Progenitor cell of endocrine pancreas (in vitro differentiated cells): Measurements from ENCODE around the gene FNIP1. TPM values are rescaled to one million over a fixed set of nuclear protein-coding genes. Genes with fewer than 3 reads are reported as not detected.

Experiments
- DNase-seq: peaks from one replicate; pipeline ENCODE4 v3.0.0; 2021; ENCODE audit warnings: low spot score; ENCODE audit not compliant: unreplicated experiment
- H3K27ac Mint-ChIP-seq: 2 replicates; pipeline ENCODE4 v1.8.0; 2021; ENCODE audit warnings: mild to moderate bottlenecking, moderate library complexity, mixed read lengths
- H3K27me3 Mint-ChIP-seq: 2 replicates; pipeline ENCODE4 v1.8.0; 2021; ENCODE audit warnings: mixed read lengths
- H3K36me3 Mint-ChIP-seq: 2 replicates; pipeline ENCODE4 v1.8.0; 2022; ENCODE audit warnings: mixed read lengths; ENCODE audit not compliant: insufficient read depth
- H3K4me1 Mint-ChIP-seq: 2 replicates; pipeline ENCODE4 v1.8.0; 2021; ENCODE audit warnings: low read depth, mixed read lengths
- H3K4me3 Mint-ChIP-seq: 2 replicates; pipeline ENCODE4 v1.8.0; 2021; ENCODE audit warnings: low read depth, mild to moderate bottlenecking, moderate library complexity, mixed read lengths
- H3K9me3 Mint-ChIP-seq: 2 replicates; pipeline ENCODE4 v1.8.0; 2021; ENCODE audit warnings: low read depth, mixed read lengths
- total RNA-seq: library from RNA; stranded (reverse); gene quantifications from 2 replicates; pipeline ENCODE4 v1.2.1, GENCODE V29; 2021
- TF ChIP-seq, protein P1 (sequence below): fragments of 200-600 bp; sonication (generic); IDR thresholded peaks from one replicate; pipeline ENCODE4 v1.5.0; 2021; ENCODE audit warnings: antibody characterized with exemption, mild to moderate bottlenecking; ENCODE audit not compliant: unreplicated experiment

The FNIP1 gene
- total RNA-seq, 1 donor from 2014 or later, result 28.8 TPM

DNA sequence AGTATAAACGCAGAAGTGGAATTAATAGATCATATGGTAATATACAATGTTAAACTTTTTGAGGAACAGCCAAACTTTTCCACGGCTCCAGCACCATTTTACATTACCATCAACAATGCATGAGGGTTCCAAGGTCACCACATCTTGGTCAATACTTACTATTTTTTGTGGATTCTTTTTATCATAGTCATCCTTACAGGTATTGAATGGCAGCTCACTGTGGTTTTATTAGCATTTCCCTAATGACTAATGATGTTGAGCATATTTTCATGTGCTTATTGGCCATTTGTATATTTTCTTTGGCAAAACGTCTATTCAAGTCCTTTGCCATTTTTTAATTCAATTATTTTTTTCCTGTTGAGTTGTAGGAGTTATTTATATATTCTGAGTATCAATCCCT, 147.7 kb downstream of the FNIP1 start:
- TF ChIP-seq, protein P1, sequence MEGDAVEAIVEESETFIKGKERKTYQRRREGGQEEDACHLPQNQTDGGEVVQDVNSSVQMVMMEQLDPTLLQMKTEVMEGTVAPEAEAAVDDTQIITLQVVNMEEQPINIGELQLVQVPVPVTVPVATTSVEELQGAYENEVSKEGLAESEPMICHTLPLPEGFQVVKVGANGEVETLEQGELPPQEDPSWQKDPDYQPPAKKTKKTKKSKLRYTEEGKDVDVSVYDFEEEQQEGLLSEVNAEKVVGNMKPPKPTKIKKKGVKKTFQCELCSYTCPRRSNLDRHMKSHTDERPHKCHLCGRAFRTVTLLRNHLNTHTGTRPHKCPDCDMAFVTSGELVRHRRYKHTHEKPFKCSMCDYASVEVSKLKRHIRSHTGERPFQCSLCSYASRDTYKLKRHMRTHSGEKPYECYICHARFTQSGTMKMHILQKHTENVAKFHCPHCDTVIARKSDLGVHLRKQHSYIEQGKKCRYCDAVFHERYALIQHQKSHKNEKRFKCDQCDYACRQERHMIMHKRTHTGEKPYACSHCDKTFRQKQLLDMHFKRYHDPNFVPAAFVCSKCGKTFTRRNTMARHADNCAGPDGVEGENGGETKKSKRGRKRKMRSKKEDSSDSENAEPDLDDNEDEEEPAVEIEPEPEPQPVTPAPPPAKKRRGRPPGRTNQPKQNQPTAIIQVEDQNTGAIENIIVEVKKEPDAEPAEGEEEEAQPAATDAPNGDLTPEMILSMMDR, result no peak
- H3K27ac Mint-ChIP-seq, result no peak overlapping the region
- no peaks in the 10 kb centered on the region for H3K27me3 Mint-ChIP-seq
- peaks cover 28% of the 10 kb centered on the region for H3K36me3 Mint-ChIP-seq
- no peak for DNase-seq
- no peaks in the 10 kb centered on the region for H3K9me3 Mint-ChIP-seq
- no peaks in the 10 kb centered on the region for H3K4me1 Mint-ChIP-seq
- no peak overlapping the region for H3K4me3 Mint-ChIP-seq

DNA sequence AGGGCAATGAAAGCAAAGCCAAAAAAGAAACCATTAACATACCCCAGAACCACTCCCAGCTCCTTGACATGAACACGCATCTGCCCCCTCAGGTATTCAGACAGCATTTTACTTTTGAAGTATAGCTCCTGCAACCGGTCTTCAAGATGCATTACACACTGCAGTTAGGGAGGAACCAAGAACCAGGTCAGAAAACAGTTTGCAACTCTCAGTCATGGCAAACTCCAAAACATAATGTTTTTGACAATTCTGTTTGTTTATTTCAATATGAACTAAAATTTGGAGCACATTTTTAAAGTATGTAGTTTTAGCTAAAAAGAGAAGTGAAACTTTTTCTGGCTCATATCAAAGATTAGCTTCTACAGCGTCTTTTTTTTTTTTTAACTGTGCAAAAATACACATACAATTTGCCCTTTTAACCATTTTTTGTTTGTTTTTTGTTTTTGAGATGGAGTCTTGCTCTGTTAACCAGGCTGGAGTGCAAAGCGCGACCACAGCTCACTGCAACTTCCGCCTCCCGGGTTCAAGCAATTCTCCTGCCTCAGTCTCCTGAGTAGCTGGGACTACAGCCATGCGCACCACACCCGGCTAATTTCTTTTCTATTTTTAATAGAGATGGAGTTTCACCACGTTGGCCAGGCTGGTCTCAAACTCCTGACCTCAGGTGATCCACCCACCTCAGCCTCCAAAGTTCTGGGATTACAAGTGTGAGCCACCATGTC, 149.6 kb downstream of the FNIP1 start:
- H3K27ac Mint-ChIP-seq, result no peak overlapping the region
- no peaks in the 10 kb centered on the region for H3K4me1 Mint-ChIP-seq
- TF ChIP-seq, protein P1, result no peak
- no peak overlapping the region for H3K4me3 Mint-ChIP-seq
- peaks cover 29% of the 10 kb centered on the region for H3K36me3 Mint-ChIP-seq
- H3K27me3 Mint-ChIP-seq, result no peaks in the 10 kb centered on the region
- no peak for DNase-seq
- H3K9me3 Mint-ChIP-seq, result no peaks in the 10 kb centered on the region

DNA sequence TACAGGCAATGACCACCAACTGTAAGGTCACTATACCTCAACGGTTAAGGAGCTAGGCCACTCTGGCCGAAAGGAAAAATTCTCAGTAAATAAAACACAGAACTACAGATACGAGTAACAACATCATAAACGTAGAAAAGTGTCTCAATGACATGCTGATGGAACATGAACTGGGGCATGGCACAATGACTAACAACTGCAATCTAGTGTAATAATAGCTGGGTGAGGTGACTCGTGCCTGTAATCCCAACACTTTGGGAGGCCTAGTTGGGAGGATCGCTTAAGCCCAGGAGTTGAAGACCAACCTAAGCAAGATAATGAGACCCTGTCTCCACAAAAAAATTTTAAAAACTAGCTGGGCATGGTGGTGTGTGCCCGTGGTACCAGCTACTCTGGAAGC, 152.0 kb downstream of the FNIP1 start:
- DNase-seq, result no peak
- Mint-ChIP-seq H3K4me1 (peaks cover 2% of the 10 kb centered on the region), H3K36me3 (peaks cover 11% of the 10 kb centered on the region), H3K4me3 (no peak overlapping the region), H3K9me3 (no peaks in the 10 kb centered on the region), H3K27me3 (no peaks in the 10 kb centered on the region), H3K27ac (no peak overlapping the region)
- TF ChIP-seq, protein P1, result no peak

DNA sequence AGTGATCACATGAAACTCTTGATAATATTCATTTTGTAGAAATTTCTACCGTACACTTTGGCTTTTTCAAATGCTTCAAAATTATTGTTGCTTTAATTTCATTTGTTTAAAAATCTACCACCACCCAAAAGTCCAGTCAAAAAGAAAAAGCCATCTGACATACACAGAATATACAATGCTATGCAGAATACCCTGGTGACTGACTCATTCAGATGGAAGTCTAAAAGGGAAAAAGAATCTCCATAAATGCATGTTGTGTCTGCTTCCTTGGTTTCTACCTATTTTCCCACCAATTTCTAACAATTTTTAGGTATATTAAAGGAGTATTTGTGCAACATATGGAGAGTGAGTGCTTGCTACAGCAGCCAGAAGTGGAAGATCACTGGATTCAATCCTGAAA, 152.4 kb downstream of the FNIP1 start:
- Mint-ChIP-seq H3K4me3 (no peak overlapping the region), H3K27me3 (no peaks in the 10 kb centered on the region), H3K36me3 (peaks cover 8% of the 10 kb centered on the region), H3K9me3 (no peaks in the 10 kb centered on the region), H3K27ac (no peak overlapping the region), H3K4me1 (peaks cover 2% of the 10 kb centered on the region)
- DNase-seq, result no peak
- TF ChIP-seq, protein P1, result no peak

DNA sequence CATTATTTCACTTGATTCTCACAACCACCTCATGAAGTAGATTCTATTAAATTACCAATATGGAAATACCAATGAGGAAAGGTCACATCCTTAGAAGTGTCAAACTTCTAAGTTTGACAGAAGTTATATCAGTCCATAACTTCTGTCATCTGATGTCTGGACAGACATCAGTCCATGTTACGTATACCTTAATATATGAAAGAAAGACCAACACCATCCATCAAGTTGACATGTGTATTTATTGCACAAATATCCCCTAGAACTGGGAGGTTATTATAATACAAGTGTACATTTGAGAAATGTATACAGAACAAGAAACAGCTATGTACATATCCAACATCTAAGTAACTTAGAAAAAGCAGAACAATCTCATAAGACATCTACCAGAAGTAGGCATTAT, 155.3 kb downstream of the FNIP1 start:
- Mint-ChIP-seq H3K4me1 (peaks cover 3% of the 10 kb centered on the region), H3K9me3 (no peaks in the 10 kb centered on the region), H3K27ac (no peak overlapping the region), H3K4me3 (no peak overlapping the region), H3K36me3 (peaks cover 6% of the 10 kb centered on the region), H3K27me3 (no peaks in the 10 kb centered on the region)
- TF ChIP-seq, protein P1, result no peak
- DNase-seq, result no peak
